Panc1 (cell line): Measurements from ENCODE around the gene TUB.

Experiments
- CTCF ChIP-seq: fragments of 450-650 bp; IDR thresholded peaks from 2 replicates; pipeline ENCODE4 v1.5.1; 2017; ENCODE audit warnings: mild to moderate bottlenecking
- POLR2AphosphoS5 ChIP-seq: IDR thresholded peaks from 2 replicates; pipeline ENCODE4 v1.6.1; 2012; ENCODE audit warnings: mild to moderate bottlenecking, low read depth, low read length, moderate library complexity
- REST ChIP-seq, 2 experiments: IDR thresholded peaks; 2 replicates each; pipeline ENCODE4 v1.6.1; 2011 to 2012; ENCODE audit warnings: low read depth in 2 of 2, control low read depth in 1 of 2, low read length in 1 of 2, mild to moderate bottlenecking in 1 of 2, moderate library complexity in 1 of 2; ENCODE audit not compliant: insufficient read depth in 1 of 2
- SIN3A ChIP-seq: IDR thresholded peaks from 2 replicates; pipeline ENCODE4 v1.6.1; 2012; ENCODE audit warnings: low read depth, mild to moderate bottlenecking, low read length, moderate library complexity, borderline replicate concordance; ENCODE audit not compliant: insufficient read depth
- TCF7L2 ChIP-seq: IDR thresholded peaks from 2 replicates; pipeline ENCODE4 v1.6.1; 2011; ENCODE audit warnings: mild to moderate bottlenecking, low read depth, low read length, inconsistent platforms

DNA sequence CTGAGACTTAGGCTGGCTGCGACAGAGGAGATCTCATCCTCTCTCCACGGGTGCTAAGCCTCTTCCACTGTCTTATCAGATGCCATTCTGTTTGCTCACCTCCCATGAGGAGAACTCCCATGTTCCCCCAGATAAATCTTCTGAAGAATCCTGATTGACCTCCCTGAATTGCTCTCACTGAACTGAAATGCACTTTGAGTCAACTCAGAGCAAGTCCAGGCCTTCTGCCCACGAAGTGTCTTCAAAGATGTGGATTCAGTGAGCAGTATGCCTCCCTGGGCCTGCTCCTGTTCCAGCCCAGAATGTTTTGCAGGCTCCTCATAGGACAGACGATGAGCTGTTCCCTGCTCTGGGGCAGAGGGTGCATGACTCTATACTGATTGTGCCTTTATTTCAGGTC, 17.4 kb downstream of the TUB start:
- TF ChIP-seq CTCF (no peak), POLR2AphosphoS5 (no peak), SIN3A (no peak), REST (IDR thresholded peaks at IDR 0.05; ENCODE audit: insufficient read depth in 1 of 2, low read depth in 2 of 2, low read length in 1 of 2) (no peak), TCF7L2 (no peak)
